OCI-LY7 (cell line): ENCODE results near the gene PTEN.

Experiments used
- EZH2phosphoT487 ChIP-seq: fragments of 200-600 bp; sonication (generic); IDR thresholded peaks from 2 replicates; pipeline ENCODE4 v1.6.1; 2018; ENCODE audit warnings: low read depth, borderline replicate concordance, mild to moderate bottlenecking, mixed run types, antibody characterized with exemption, low read length, moderate library complexity, mixed read lengths
- TF ChIP-seq, protein P1 (sequence below): fragments of 200-600 bp; sonication (generic); conservative IDR thresholded peaks from 2 replicates; pipeline ENCODE4 v1.5.1; 2014; ENCODE audit warnings: mild to moderate bottlenecking, antibody characterized with exemption, low read length, moderate library complexity, mixed read lengths

DNA sequence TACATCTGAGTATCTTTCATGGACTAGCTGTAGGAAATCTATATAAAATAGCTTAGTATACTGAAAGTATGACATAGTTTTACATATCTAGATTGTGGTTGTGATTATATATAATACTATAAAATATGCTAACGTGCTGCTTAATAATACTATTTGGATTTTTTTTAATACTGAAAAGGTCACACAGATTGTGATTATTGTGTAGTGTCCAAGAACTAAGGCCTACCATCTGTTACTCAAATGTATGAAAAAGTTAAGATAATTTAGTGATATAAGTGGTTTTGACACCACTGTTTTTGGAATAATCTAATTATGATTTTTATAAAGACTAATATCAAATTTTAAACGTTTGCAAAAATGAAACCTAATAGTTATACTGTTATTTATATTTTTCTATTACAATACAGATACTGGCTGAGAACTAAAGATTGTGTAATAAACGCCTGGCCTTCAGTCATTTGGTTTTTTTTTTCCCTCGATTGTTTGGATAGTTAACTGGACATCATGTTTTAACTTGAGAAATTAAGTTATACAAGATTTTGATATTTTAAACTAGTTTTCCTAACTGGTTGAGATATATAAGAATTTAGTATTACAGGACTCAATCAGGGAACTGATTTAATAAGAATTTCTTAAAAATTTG, 12.6 kb downstream of the PTEN start:
- TF ChIP-seq, protein P1, sequence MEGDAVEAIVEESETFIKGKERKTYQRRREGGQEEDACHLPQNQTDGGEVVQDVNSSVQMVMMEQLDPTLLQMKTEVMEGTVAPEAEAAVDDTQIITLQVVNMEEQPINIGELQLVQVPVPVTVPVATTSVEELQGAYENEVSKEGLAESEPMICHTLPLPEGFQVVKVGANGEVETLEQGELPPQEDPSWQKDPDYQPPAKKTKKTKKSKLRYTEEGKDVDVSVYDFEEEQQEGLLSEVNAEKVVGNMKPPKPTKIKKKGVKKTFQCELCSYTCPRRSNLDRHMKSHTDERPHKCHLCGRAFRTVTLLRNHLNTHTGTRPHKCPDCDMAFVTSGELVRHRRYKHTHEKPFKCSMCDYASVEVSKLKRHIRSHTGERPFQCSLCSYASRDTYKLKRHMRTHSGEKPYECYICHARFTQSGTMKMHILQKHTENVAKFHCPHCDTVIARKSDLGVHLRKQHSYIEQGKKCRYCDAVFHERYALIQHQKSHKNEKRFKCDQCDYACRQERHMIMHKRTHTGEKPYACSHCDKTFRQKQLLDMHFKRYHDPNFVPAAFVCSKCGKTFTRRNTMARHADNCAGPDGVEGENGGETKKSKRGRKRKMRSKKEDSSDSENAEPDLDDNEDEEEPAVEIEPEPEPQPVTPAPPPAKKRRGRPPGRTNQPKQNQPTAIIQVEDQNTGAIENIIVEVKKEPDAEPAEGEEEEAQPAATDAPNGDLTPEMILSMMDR, result no peak
- TF ChIP-seq EZH2phosphoT487, result no peak
